ENCODE data around the gene CAND2. TPM values are rescaled to one million over a fixed set of nuclear protein-coding genes. Genes with fewer than 3 reads are reported as not detected.

Gene CAND2
- total RNA-seq, 1 donor from 2014 or later: 76.2 TPM

GRCh38 chr3:12832350-12833221, 36.1 kb downstream of the CAND2 start:
- intact Hi-C loops (cut with micrococcal nuclease): no loop called here
- no peak for TF ChIP-seq CTCF (IDR thresholded peaks at IDR 0.05; ENCODE audit: borderline replicate concordance)
- H3K36me3 ChIP-seq: peaks cover 100% of the 10 kb centered on the region

GRCh38 chr3:12833222-12834161, 37.0 kb downstream of the CAND2 start:
- Histone ChIP-seq H3K27me3 (ENCODE audit: low read depth) (no peaks in the 10 kb centered on the region), H3K4me1 (peaks cover 29% of the 10 kb centered on the region), H3K4me3 (no peak overlapping the region), H3K27ac (replicated peaks) (no peak overlapping the region), H3K9me3 (replicated peaks) (no peaks in the 10 kb centered on the region), H3K36me3 (peaks cover 100% of the 10 kb centered on the region)
- DNase-seq: no peak
- TF ChIP-seq CTCF (IDR thresholded peaks at IDR 0.05; ENCODE audit: borderline replicate concordance): no peak
- intact Hi-C loops (cut with micrococcal nuclease): no loop called here

More at GRCh38 chr3:12832350-12833221, 36.1 kb downstream of the CAND2 start:
- DNase-seq: no peak
- no peaks in the 10 kb centered on the region for H3K27me3 ChIP-seq (ENCODE audit: low read depth)
- no peak overlapping the region for H3K4me3 ChIP-seq
- H3K9me3 ChIP-seq (replicated peaks): no peaks in the 10 kb centered on the region
- H3K4me1 ChIP-seq: peaks cover 20% of the 10 kb centered on the region
- H3K27ac ChIP-seq (replicated peaks): no peak overlapping the region

- Histone ChIP-seq H3K4me3 (no peak overlapping the region), H3K27me3 (ENCODE audit: low read depth) (no peaks in the 10 kb centered on the region), H3K27ac (replicated peaks) (no peak overlapping the region), H3K9me3 (replicated peaks) (no peaks in the 10 kb centered on the region), H3K36me3 (peaks cover 95% of the 10 kb centered on the region), H3K4me1 (peaks cover 41% of the 10 kb centered on the region)
- no peak for TF ChIP-seq CTCF (IDR thresholded peaks at IDR 0.05; ENCODE audit: borderline replicate concordance)
- DNase-seq: no peak
- intact Hi-C loops (cut with micrococcal nuclease): no loop called here
These were observed 38.7 kb downstream of the CAND2 start for GRCh38 chr3:12835052-12835665.

GRCh38 chr3:12837295-12837986, 41.0 kb downstream of the CAND2 start:
- Histone ChIP-seq H3K27me3 (ENCODE audit: low read depth) (no peaks in the 10 kb centered on the region), H3K27ac (replicated peaks) (no peak overlapping the region), H3K4me1 (peaks cover 48% of the 10 kb centered on the region), H3K36me3 (peaks cover 72% of the 10 kb centered on the region), H3K9me3 (replicated peaks) (no peaks in the 10 kb centered on the region), H3K4me3 (no peak overlapping the region)
- intact Hi-C loops (cut with micrococcal nuclease): no loop called here
- no peak for DNase-seq
- TF ChIP-seq CTCF (IDR thresholded peaks at IDR 0.05; ENCODE audit: borderline replicate concordance): no peak

All from left ventricle myocardium inferior (tissue), 1 donor.